ENCODE results near the gene GHRL.

The GHRL gene

GRCh38 chr3:10292505-10293419, at the start of gene GHRL:
Gene GHRL, minus strand, starts transcription at chr3:10292947. Its CDS starts 2,767 bp downstream, at chr3:10290180.
- peak; percentile 76 for DNase-seq

GRCh38 chr3:10341901-10342398, 49.2 kb upstream of the GHRL start:
- DNase-seq, result no peak

- no peak for DNase-seq
Observed at GRCh38 chr3:10340476-10340875, 47.7 kb upstream of the GHRL start.

DNA sequence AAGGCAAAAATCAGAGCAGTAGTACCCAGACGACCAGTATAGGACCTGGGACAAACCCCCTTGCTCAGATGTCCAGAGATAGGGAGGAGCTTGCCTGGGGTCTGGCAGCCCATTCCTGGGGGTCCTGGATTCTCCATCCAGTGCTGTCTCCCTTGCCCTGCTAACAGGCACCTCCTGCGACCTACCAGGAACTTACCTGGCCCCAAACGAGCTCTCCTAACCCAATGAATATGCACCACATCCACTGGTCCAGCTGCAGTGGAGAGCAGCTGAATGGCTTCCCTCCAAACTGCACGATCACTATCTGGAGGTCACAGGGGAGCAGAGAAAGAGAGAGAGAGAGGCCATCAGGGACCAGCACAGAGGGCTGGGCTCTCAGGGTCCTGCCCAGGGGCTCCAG, 47.3 kb upstream of the GHRL start:
- no peak for DNase-seq

DNA sequence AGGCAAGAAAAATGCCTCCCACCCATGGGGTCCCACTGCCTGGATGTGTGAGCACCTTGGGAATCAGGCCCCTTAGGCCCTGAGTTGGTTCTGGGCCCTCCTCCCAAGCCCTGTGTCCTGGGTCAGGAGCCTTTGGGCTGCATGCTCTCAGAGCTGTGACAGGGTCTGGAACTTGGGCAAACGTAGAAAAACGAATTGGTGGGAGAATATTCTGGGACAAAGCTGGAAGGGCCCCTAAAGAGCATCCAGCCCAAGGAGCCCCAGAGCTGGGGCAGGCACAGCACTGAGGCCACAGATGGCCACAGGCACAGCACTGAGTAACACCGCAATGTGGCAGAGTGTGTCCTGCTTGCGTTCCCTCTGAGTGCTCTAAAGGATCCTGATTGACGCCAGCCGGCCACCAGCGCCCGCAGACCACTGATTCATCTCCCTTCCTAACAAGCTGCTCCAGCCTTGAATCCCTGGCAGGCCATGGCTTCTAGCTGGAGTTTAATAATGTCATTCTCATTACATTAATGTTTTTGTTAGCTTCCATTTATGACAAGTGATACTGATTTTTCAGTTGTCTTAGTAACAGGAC, 46.7 kb upstream of the GHRL start:
- no peak for DNase-seq

DNA sequence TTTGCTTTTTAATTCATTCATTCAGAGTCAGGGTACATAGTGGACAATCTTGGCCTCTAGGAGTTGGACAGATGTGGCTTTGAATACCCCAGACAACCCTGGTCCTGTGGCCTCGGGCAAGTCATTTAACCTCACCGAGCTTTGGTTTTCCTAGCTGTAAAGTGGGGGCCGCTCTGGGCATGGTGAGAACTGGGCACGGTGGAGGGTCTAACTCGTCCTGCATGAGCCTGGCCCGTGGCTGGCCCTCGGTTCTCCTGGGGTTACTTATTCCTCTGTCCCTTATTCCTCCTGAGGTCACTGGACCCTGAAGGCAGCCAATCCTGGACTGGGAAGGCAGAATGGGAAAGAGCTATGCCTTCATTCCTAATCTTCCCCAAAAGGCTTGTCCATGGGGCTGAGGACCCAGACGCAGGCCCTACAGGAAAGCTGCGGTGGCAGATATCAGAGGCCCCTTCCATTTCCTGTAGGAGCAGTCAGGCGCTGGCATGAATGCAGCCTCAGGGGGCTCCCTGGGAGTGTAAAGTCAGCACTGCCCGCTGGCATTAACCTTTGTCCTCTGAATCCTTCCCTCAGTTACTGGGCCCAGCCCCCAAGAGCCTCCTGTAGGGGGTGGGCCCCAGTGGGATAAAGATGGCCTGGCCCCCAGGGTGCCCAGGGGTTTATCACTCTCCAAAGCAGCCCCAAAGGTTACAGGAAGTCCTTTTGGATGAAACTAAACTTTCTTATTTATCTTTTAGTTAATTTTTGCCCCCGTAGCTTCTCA, 46.0 kb upstream of the GHRL start:
- DNase-seq, result peak; percentile 15

DNA sequence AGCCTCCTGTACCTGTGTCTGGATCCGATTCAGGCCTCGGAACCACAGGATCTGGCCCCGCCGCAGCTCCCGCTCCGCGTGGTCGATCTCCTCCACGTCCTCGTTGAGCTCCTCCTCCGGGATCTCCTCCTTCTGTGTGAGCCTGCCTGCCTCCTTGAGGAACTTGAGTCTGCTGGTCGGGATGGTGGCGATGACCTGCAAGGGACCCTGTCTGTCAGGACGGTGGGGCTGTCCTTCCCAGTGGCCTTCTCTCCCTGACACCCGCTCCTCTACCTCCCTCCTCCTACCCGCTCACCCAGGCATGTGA, 45.4 kb upstream of the GHRL start:
- DNase-seq, result no peak

DNA sequence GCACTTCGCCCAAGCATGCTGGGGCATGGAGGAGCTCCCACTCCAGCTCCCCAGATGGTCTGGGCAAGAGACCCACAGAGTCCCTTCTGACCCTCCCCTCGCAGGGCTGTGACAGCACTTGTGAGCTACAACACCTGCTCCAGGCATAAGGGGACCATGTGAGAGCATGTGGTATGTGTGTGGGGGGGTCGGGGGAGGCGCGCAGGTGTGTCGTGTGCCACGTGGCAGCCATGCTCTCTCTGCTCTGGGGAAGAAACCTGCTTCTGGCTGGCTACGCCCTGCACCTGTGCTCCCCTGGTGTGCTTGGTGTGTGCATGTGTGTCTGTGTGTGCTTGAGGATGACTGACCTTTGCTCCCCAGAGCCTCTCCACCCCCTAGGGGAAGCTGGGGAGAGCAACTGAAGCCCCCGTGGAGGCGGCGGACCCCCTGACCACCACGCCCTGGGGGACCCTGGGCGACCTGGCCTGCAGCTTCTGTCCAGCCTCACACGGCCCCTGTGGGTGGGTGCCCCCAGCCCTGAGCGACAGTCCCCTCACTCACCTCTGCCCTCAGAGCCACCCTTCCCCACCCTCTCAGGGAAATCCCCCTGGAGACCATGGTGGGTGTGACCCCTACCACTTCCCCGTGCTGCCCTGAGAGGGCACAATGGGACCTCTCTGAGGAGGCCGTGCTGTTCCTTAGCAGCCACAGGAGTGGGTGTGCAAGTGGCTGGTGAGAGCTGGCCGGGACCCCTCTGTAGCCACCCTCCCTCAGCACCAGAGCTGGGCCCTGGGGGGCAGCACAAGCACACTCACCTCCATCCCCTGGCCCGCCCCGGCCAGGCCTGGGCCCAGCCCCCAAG, 44.8 kb upstream of the GHRL start:
- no peak for DNase-seq

DNA sequence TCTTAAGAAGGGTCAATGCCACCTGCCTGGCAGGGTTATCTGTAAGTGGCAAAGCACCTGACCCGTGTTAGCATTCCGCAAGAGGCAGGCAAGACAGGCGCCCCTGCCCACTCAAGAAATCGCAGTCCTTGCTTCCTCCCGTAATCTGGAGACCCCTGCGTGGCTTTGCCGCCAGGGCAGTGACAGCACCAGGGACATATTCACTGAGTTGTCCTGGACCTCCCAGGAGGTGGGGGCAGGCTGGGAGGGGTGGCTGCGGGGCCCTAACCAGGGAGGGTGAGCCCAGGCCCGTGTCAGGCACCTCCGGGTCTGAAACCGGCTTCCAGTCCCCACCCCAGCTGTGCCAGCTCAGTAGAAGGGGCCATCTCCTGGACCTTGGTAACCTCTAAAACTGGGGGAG, 44.0 kb upstream of the GHRL start:
- no peak for DNase-seq

GRCh38 chr3:10335871-10336622, 43.3 kb upstream of the GHRL start:
- no peak for DNase-seq

DNA sequence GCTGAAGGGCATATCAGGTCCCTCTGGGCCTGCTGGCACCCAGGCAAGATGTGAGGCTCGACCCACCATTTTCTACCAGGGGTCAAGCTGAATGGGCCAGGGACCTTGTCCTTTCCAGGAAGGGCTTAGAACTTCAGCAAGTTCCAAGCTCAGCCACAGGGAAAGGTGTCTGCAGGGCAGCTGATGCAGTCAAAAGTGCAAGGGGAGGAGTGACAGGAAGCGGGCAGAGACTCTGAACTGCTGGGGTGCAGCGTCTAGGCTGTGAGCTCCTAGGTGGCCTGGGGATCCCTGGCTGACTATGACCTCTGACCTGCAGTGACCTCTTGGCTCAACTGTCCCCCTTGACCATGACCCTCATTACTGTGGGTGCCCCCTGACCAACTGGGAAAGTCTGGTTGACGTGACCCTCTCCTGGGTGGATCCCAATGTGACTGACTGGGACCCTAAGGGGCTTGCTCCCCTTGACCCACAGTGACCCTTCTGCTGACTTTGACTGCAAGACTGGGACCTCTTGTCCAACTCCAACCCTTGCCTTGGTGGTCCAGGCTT, 42.5 kb upstream of the GHRL start:
- no peak for DNase-seq

DNA sequence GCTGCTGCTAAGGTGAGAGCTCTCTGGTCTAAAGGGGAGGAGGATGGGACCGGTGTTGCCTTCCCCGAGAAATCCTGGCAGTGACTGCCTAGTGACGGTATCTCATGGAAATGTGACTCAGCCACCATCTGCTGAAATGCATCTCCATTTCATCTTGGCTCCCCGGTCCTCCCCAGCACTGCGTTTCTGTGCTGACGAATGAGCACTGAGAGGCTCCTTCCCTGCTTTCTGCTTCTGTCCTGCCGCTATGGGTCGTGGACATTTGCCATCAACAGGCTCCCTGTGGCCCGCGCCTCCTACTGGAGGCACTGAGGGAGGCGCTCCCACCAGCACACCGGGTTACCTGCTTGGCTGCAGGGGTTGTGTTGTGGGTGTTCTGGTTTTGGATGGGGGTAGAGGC, 41.7 kb upstream of the GHRL start:
- no peak for DNase-seq

- no peak for DNase-seq
Observed at GRCh38 chr3:10334042-10334441, 41.3 kb upstream of the GHRL start.

- DNase-seq, result peak; percentile 5
Observed at GRCh38 chr3:10333349-10333650, 40.6 kb upstream of the GHRL start.

- no peak for DNase-seq
Observed at GRCh38 chr3:10332481-10333348, 40.0 kb upstream of the GHRL start.

DNA sequence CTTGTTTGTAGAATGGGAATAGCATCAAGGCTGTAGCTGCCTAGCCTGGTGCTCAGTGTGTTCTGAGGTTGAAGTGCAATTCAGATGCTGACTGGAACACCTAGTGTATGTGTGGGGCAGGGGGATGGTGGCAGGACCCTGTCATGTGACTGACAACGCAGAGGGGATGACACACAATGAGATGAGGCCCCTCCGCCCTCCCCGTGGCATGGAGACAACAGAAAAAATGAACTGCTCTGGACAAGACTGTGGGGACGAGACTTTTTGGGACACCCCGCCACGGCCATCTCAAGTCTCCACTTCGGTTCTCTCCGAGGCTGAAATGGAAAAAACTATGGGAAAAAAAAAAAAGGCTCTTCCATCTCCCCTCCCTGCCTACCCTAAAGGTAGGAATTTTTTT, 38.6 kb upstream of the GHRL start:
- DNase-seq, result no peak

GRCh38 chr3:10330319-10330718, 37.6 kb upstream of the GHRL start:
- no peak for DNase-seq

DNA sequence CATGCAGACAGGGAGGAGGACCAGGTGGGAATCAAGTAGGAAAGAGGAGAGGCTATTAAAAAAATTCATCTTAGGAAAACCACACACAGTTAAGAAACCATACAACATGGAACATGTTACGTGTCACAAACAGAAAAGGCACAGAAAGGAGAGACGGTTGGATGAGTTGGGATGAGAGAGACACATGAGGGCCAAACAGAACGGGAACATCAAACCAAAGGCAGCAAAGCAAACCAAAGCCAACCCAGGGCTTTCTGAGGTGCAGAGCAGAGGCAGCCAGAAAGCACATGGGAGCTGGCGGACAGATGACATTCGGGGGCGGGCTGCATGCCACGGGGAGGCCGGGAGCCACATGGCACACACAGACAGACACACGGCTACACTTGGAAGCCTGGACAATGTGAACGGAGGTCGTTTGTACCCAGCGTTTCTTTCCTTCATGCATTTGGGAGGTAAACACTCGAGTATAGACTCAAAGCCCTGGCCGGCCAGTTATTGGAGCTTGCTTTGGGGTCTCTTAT, 36.8 kb upstream of the GHRL start:
- no peak for DNase-seq

GRCh38 chr3:10328460-10329071, 35.8 kb upstream of the GHRL start:
- no peak for DNase-seq

GRCh38 chr3:10327592-10327991, 34.8 kb upstream of the GHRL start:
- DNase-seq, result no peak

Data from GDM1 (cell line).